ENCODE results near the gene ZNF507. TPM values are rescaled to one million over a fixed set of nuclear protein-coding genes. Genes with fewer than 3 reads are reported as not detected.

ZNF507 gene
- total and polyA plus RNA-seq, 4 donors = 2.9 to 14.1 (median 7.1) TPM

DNA sequence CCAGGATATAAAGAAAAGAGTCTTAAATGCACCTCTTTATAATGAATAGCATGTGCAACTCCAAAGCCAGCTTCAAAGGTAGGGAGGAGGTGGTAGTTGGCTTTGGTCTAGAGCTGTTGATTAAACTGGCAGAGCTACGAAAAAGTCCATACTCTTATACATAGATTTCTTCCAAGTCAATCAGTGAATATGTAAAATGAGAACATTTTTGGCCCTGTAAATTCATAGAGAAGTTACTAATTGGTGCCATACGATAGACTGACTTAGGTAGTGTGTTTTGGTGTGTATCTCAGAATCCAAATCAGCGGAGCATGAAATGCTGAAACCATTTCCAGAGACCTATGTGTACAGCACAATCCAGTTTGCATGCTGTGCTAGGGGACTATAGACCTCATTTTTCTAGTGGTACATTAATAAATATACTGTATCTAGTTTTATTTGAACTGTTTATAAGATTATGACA lies 43.0 kb downstream of the ZNF507 start (continued):
- TF ChIP-seq, protein P1, sequence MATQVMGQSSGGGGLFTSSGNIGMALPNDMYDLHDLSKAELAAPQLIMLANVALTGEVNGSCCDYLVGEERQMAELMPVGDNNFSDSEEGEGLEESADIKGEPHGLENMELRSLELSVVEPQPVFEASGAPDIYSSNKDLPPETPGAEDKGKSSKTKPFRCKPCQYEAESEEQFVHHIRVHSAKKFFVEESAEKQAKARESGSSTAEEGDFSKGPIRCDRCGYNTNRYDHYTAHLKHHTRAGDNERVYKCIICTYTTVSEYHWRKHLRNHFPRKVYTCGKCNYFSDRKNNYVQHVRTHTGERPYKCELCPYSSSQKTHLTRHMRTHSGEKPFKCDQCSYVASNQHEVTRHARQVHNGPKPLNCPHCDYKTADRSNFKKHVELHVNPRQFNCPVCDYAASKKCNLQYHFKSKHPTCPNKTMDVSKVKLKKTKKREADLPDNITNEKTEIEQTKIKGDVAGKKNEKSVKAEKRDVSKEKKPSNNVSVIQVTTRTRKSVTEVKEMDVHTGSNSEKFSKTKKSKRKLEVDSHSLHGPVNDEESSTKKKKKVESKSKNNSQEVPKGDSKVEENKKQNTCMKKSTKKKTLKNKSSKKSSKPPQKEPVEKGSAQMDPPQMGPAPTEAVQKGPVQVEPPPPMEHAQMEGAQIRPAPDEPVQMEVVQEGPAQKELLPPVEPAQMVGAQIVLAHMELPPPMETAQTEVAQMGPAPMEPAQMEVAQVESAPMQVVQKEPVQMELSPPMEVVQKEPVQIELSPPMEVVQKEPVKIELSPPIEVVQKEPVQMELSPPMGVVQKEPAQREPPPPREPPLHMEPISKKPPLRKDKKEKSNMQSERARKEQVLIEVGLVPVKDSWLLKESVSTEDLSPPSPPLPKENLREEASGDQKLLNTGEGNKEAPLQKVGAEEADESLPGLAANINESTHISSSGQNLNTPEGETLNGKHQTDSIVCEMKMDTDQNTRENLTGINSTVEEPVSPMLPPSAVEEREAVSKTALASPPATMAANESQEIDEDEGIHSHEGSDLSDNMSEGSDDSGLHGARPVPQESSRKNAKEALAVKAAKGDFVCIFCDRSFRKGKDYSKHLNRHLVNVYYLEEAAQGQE (IDR thresholded peaks at IDR 0.05) = no peak
- no peak for TF ChIP-seq FOXA1 (IDR thresholded peaks at IDR 0.05)
- no peak for TF ChIP-seq NR2F2 (IDR thresholded peaks at IDR 0.05)

DNA sequence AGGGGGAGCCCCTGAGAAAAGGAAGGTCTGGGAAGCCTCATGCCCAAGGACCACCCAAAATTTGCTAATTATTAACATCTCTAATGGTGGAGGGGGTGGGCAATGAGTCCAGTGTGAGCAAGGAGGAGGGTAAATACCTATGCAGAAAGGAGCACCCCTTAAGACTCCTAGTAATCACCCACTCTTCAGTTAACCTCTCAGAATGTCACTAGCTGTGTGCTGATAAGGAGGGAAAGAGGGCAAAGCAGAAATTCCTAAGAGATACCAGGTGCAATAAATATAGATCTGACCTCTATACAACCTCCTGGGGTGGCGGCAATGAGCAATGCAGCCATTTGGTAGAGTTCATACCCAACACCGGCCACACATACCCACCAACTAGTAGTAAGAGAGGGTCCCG lies 47.5 kb downstream of the ZNF507 start:
- Histone ChIP-seq H3K9me3 (ENCODE audit: control insufficient read depth in 4 of 4, low read length in 3 of 4) (no peaks in the 10 kb centered on the region), H3K4me1 (ENCODE audit: control insufficient read depth in 4 of 4, insufficient read depth in 4 of 4, low read length in 3 of 4) (no peaks in the 10 kb centered on the region), H3K4me3 (ENCODE audit: low read depth in 1 of 3, low read length in 3 of 3) (no peak overlapping the region), H3K36me3 (ENCODE audit: control insufficient read depth in 4 of 4, insufficient read depth in 3 of 4, low read depth in 1 of 4, low read length in 3 of 4) (no peaks in the 10 kb centered on the region), H3K27me3 (ENCODE audit: control insufficient read depth in 4 of 4, insufficient read depth in 4 of 4, low read length in 3 of 4) (no peaks in the 10 kb centered on the region), H3K27ac (ENCODE audit: low read depth in 1 of 2, low read length in 2 of 2) (no peak overlapping the region), H3K9ac (ENCODE audit: low read depth in 1 of 2, low read length in 2 of 2) (no peak overlapping the region)
- no peak for DNase-seq (ENCODE audit: low spot score)
- TF ChIP-seq TAF1 (conservative IDR thresholded peaks at IDR 0.05) (no peak), HNF4G (IDR thresholded peaks at IDR 0.05) (no peak), JUND (IDR thresholded peaks at IDR 0.05) (no peak), NR2F2 (IDR thresholded peaks at IDR 0.05) (no peak), RXRA (IDR thresholded peaks at IDR 0.05) (no peak), SP1 (IDR thresholded peaks at IDR 0.05) (no peak), GABPA (IDR thresholded peaks at IDR 0.05 in 1 of 2, conservative IDR thresholded peaks at IDR 0.05 in 1 of 2) (no peak), EGR1 (IDR thresholded peaks at IDR 0.05; ENCODE audit: low read depth in 2 of 2) (no peak), RAD21 (IDR thresholded peaks at IDR 0.05) (no peak), YY1 (IDR thresholded peaks at IDR 0.05) (no peak), HNF4A (conservative IDR thresholded peaks at IDR 0.05) (no peak), FOXA2 (IDR thresholded peaks at IDR 0.05) (no peak), FOXA1 (IDR thresholded peaks at IDR 0.05) (no peak)
- TF ChIP-seq, protein P1 (IDR thresholded peaks at IDR 0.05) = no peak
- TF ChIP-seq, protein P2, sequence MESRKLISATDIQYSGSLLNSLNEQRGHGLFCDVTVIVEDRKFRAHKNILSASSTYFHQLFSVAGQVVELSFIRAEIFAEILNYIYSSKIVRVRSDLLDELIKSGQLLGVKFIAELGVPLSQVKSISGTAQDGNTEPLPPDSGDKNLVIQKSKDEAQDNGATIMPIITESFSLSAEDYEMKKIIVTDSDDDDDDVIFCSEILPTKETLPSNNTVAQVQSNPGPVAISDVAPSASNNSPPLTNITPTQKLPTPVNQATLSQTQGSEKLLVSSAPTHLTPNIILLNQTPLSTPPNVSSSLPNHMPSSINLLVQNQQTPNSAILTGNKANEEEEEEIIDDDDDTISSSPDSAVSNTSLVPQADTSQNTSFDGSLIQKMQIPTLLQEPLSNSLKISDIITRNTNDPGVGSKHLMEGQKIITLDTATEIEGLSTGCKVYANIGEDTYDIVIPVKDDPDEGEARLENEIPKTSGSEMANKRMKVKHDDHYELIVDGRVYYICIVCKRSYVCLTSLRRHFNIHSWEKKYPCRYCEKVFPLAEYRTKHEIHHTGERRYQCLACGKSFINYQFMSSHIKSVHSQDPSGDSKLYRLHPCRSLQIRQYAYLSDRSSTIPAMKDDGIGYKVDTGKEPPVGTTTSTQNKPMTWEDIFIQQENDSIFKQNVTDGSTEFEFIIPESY (IDR thresholded peaks at IDR 0.05) = no peak
- TF ChIP-seq, protein P3, sequence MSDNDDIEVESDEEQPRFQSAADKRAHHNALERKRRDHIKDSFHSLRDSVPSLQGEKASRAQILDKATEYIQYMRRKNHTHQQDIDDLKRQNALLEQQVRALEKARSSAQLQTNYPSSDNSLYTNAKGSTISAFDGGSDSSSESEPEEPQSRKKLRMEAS (IDR thresholded peaks at IDR 0.05) = no peak
- TF ChIP-seq, protein P4, sequence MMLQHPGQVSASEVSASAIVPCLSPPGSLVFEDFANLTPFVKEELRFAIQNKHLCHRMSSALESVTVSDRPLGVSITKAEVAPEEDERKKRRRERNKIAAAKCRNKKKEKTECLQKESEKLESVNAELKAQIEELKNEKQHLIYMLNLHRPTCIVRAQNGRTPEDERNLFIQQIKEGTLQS (IDR thresholded peaks at IDR 0.05) = no peak
- TF ChIP-seq, protein P5, sequence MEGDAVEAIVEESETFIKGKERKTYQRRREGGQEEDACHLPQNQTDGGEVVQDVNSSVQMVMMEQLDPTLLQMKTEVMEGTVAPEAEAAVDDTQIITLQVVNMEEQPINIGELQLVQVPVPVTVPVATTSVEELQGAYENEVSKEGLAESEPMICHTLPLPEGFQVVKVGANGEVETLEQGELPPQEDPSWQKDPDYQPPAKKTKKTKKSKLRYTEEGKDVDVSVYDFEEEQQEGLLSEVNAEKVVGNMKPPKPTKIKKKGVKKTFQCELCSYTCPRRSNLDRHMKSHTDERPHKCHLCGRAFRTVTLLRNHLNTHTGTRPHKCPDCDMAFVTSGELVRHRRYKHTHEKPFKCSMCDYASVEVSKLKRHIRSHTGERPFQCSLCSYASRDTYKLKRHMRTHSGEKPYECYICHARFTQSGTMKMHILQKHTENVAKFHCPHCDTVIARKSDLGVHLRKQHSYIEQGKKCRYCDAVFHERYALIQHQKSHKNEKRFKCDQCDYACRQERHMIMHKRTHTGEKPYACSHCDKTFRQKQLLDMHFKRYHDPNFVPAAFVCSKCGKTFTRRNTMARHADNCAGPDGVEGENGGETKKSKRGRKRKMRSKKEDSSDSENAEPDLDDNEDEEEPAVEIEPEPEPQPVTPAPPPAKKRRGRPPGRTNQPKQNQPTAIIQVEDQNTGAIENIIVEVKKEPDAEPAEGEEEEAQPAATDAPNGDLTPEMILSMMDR (IDR thresholded peaks at IDR 0.05; ENCODE audit: low read depth, low read length, missing input control) = no peak
- 94% methylated on average over 3 of the region's 3 CpGs for WGBS

Measured in liver (tissue), 9 donors.